GM04504 (cell line): Measurements from ENCODE around the gene DPEP2.
"Not testable (repeated sequence)": the region's sequence is repeated elsewhere in the genome, so short reads cannot be mapped to it uniquely, and the experiment has no call there.

Experiments
- DNase-seq: peaks from one replicate; pipeline ENCODE4 v3.0.0-alpha.2; 2012; ENCODE audit warnings: low read depth

Gene DPEP2, protein sequence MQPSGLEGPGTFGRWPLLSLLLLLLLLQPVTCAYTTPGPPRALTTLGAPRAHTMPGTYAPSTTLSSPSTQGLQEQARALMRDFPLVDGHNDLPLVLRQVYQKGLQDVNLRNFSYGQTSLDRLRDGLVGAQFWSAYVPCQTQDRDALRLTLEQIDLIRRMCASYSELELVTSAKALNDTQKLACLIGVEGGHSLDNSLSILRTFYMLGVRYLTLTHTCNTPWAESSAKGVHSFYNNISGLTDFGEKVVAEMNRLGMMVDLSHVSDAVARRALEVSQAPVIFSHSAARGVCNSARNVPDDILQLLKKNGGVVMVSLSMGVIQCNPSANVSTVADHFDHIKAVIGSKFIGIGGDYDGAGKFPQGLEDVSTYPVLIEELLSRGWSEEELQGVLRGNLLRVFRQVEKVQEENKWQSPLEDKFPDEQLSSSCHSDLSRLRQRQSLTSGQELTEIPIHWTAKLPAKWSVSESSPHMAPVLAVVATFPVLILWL

GRCh38 chr16:67998779-67999688, at the start of gene DPEP2:
TSS of gene DPEP2 (minus strand) at chr16:67999484. CDS start at chr16:67993212, 6,272 bp downstream.
- not testable (repeated sequence) for DNase-seq

DNA sequence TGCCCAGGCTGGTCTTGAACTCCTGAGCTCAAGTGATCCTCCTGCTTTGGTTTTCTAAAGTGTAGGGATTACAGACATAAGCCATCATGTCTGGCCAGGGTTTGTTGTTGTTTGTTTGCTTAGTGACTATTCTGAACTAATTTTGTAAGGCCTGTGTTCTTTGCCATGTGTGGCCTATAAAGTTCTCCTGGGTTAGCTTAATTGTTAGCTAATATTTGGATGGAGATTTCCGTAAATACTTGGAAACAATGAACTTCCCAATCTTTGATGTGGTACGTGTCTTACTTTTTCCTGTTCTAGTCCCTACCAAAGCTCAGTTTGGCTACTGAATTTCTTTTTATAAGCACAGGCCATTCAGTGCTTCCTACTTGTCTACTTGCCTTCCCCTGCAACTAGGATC, 48.7 kb upstream of the DPEP2 start:
- no peak for DNase-seq

- no peak for DNase-seq
These were observed 46.8 kb upstream of the DPEP2 start for GRCh38 chr16:68046106-68046505.

- no peak for DNase-seq
These were observed 42.5 kb upstream of the DPEP2 start for GRCh38 chr16:68041783-68042182.

DNA sequence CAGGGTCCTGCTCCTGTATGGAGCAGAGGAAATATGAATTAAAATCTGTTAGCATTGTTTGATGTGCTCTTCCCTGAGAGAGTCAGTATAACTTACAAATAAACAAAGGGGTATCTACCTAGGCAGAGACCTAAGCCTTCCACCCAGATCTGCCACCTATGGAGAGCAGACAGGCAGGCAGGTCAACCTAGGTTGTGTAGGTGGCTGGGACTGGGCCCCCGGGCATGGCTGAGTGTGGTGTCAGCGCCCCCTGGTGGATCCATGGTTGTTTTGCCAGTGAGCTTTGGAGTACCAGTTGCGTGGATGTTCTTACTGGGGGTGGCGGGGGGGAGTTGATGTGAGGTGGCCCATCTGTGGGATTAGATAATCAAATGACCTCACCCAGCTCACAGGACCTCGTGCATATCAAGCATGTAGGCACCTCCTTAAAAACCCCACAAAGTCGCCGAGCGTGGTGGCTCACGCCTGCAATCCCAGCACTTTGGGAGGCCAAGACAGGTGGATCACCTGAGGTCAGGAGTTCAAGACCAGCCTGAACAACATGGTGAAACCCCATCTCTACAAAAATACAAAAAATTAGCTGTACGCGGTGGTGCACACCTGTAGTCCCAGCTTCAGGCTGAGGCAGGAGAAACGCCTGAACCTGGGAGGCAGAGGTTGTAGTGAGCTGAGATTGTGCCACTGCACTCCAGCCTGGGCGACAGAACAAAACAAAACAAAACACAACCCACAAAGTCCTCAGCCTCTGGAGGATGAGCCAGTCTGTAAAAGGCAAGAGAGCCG, 41.4 kb upstream of the DPEP2 start:
- DNase-seq = no peak

GRCh38 chr16:68037841-68038597, 38.7 kb upstream of the DPEP2 start:
- DNase-seq = no peak

DNA sequence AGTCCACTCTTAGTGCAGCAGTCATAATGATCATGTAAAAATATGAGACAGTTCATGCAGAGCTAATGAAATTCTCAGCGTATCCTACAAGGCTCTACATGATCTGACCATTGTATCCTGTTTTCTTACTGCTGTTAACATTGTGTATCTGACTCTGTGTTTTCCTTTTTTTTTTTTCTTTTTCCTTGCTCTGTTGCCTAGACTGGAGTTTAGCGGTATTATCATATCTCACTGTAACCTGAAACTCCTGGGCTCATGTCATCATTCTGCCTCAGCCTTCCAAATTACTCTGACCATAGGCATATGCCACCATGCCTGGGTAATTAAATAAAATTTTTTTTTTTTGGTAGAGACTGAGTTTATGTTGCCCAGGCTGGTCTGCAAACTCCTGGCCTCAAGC, 35.9 kb upstream of the DPEP2 start:
- no peak for DNase-seq

DNA sequence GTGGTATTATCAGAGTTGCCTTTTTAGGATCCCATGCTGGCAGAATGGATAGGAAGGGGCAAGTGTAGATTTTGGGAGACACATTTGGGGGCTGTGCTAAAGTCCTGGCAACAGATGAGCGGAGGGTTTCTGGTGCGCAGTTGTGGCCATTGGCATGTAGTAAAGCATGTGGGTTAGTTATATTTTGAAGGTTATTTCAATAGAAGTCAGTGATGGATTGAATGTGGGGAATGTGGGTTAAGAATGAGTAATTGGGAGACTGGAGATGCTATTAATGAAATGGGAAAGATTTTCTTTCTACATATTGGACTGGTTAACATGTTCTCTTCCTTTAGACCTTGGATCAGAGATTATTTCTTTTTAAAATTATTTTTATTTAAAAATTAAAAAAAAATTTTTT, 33.8 kb upstream of the DPEP2 start:
- DNase-seq = no peak

DNA sequence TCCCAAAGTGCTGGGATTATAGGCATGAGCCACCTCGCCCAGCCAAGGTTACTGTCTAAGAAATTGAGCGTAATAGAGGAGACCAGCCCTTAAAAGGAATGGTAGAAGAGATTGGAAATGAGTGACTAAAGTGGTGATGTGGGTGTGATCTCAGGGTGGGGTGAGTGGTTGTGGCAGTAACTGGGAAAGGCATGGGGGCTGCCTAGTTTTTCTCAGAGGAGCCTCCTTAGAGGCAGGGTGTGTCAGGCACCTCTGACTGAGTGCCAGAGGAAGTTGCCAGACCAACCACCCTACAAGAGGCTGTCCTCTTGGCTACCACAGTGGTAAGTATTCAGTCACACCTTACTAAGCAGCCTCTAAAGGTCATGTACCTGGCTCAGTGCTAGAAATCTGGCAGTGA, 32.7 kb upstream of the DPEP2 start:
- DNase-seq = no peak

DNA sequence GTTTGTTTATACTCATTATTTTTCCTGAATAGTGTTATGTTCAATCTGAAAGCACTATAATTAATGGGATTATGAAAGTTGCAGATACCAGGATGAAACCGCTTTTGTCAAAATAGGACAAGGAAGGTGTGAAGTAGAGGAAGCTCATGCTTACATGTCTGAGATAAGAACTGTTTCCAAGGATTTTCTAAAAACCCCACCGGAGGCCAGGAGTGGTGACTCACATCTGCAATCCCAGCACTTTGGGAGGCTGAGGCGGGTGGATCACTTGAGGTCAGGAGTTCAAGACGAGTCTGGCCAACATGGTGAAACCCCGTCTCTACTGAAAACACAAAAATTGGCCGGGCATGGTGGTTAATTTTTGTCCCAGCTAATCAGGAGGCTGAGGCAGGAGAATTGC, 30.8 kb upstream of the DPEP2 start:
- DNase-seq = not testable (repeated sequence)

DNA sequence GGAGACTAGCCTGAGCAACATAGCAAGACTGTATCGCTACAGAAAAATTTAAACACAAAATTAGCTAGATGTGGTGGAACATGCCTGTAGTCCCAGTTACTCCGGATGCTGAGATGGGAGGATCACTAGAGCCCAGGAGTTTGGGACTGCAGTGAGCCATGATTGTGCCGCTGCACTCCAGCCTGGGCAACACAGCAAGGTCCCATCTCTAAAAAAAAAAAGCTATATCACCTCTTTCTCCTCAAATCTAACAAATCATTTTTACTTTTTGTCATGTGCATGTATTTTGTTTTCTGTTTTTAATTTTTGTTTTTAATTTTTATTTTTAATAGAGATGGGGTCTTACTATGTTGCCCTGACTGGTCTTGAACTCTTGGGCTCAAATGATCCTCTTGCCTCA, 29.7 kb upstream of the DPEP2 start:
- DNase-seq = no peak

DNA sequence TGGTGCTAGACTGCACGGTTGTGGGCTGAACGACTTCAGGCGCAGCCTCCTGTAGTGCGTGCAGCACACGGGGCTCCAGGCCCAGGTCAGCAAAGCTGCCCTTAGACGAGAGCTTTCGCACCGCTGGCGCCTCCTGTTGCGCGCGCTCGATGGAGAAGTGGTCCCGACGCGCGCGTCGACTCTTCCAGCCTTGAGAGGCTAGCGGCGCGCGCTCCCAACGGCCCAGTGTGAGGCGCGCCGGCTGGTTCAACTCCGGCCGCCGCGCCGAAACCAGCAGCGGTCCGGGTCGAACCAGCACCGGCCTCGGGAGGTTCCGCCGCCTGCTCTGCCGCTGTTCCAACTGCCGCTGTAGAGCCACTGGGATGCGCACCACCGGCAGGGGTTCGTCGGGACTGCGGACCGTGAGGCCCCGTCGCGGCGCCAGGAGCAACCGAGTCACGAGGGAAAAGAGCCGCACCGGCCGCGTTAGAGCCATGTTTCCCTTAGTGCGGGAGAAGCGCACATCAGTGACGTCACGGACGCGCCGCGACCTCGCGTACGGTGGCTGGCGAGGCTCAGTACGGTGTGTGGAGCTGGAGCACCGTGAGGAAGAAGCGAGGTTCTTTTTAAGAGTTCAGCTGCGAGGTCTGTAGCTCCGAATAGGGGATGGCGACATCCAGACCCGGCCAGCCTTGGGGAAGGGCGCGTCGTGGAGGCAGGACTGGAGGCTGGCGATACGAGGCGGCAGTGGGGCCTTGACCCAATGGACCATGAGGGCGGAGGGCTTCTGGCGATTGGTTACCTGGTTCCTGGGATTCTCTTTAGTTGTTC, 23.6 kb upstream of the DPEP2 start, which contains the start of the genes DDX28 and DUS2:
Gene DDX28, minus strand, starts transcription at position 505 of the 810 bp plus-strand sequence. Its CDS starts 30 bp downstream, at position 475.
Gene DUS2, plus strand, starts transcription at position 557 of the 810 bp plus-strand sequence. CDS start 14,740 bp downstream, outside the sequence.
- DNase-seq = peak; percentile 77

DNA sequence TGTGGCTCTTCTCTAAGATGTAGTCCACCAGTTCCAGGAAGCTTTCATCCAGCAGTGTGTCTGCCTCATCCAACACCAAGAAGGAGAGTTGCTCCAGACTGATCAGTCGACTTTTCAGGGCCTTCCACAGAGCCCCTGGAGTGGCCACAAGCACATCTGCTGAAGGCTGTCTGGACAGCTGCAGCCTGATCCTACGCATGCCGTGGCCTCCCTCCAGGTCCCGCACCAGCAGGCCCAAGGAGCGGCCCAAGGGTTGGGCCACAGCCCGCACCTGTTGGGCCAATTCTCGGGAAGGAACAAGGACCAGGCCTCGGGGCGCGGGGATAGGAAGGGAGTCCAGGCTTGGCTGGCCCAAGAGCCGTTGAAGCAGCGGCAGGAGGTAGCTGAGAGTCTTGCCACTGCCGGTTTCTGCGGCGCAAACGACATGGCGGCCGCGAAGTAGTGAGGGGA, 23.0 kb upstream of the DPEP2 start:
- no peak for DNase-seq

DNA sequence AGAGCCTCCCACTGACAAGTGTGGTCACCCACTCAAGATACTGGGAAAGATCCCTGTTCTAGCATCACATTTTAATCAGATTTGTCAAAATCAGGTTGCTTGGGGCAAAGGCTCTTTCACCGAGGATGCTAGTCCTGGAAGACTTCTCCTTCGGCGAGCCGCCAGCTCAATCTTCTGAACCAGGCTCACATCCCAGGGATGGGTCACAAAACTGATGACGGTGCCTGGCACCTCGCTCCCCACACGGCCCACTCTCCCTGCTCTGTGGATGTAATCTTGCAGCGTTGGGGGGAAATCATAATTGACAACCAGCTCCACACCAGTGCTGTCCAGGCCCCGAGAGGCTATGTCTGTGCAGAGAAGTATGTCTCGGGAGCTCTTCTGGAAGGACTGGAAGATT, 22.2 kb upstream of the DPEP2 start:
- no peak for DNase-seq

DNA sequence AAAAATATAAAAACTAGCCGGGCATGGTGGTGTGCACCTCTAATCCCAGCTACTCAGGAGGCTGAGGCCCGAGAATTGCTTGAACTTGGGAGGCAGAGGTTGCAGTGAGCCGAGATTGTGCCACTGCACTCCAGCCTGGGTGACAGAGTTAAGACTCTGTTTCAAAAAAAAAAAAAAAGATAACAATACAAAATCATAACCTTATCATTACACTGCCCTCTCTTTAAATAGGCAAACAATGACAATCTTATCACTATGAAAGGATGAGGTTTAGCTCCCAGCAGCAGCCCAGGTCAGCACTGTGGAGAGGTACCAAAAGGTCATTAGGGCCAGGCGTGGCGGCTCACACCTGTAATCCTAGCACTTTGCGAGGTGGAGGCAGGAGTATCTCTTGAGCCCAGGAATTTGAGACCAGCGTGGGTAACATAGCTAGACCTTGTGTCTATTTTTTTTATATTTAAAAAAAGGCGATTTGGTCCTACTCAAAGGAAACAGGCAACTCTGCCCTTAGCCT, 19.9 kb upstream of the DPEP2 start:
- DNase-seq = no peak

GRCh38 chr16:68015681-68016080, 16.4 kb upstream of the DPEP2 start, which contains the start of gene DPEP2NB:
TSS of gene DPEP2NB (minus strand) at chr16:68015911. CDS start at chr16:68015770, 141 bp downstream.
- no peak for DNase-seq

GRCh38 chr16:68013440-68013839, 14.2 kb upstream of the DPEP2 start:
- DNase-seq = no peak

- not testable (repeated sequence) for DNase-seq
These were observed 10.6 kb upstream of the DPEP2 start for GRCh38 chr16:68009872-68010271.

GRCh38 chr16:68009157-68009735, 10.0 kb upstream of the DPEP2 start:
- DNase-seq = no peak
